SK-N-SH treated with all-trans-retinoic acid at 6 μM for 48 hours (cell line): ENCODE data around the gene ANO6.

ENCODE experiments used
- ATAC-seq: fragments of 200-7000 bp; cut with Tn5 transposase; 3 replicates; pipeline ENCODE4 v1.9.1; 2020; ENCODE audit warnings: mild to moderate bottlenecking, moderate library complexity
- ARNTL ChIP-seq: fragments of 450-650 bp; formaldehyde crosslinking; IDR thresholded peaks from 2 replicates; pipeline ENCODE4 v1.5.0; 2020; ENCODE audit warnings: low read depth, mild to moderate bottlenecking, moderate library complexity, borderline replicate concordance
- BACH2 ChIP-seq: fragments of 250-450 bp; sonication (Bioruptor Pico); IDR thresholded peaks from 2 replicates; pipeline ENCODE4 v1.9.0; 2021; ENCODE audit warnings: mild to moderate bottlenecking, borderline replicate concordance
- CREB5 ChIP-seq: fragments of 250-450 bp; sonication (Bioruptor Pico); IDR thresholded peaks from 2 replicates; pipeline ENCODE4 v1.5.1; 2020; ENCODE audit warnings: low read depth, mild to moderate bottlenecking, moderate library complexity
- CSRNP3 ChIP-seq: fragments of 250-450 bp; sonication (Bioruptor Pico); IDR thresholded peaks from 2 replicates; pipeline ENCODE4 v1.5.1; 2021; ENCODE audit warnings: mild to moderate bottlenecking, moderate library complexity
- ESRRG ChIP-seq: fragments of 250-450 bp; sonication (Bioruptor Pico); IDR thresholded peaks from 2 replicates; pipeline ENCODE4 v1.6.1; 2021; ENCODE audit warnings: mild to moderate bottlenecking
- ISL1 ChIP-seq: fragments of 250-450 bp; sonication (Bioruptor Pico); IDR thresholded peaks from 2 replicates; pipeline ENCODE4 v2.1.2; 2022; ENCODE audit warnings: mild to moderate bottlenecking, moderate library complexity
- PATZ1 ChIP-seq: fragments of 250-450 bp; sonication (Bioruptor Pico); IDR thresholded peaks from 2 replicates; pipeline ENCODE4 v1.8.0; 2020; ENCODE audit warnings: mild to moderate bottlenecking, moderate library complexity, borderline replicate concordance
- POU6F1 ChIP-seq: fragments of 250-450 bp; sonication (Bioruptor Pico); IDR thresholded peaks from 2 replicates; pipeline ENCODE4 v1.8.0; 2021; ENCODE audit warnings: low read depth, mild to moderate bottlenecking, moderate library complexity, borderline replicate concordance
- PPARA ChIP-seq: fragments of 250-450 bp; sonication (Bioruptor Pico); IDR thresholded peaks from 2 replicates; pipeline ENCODE4 v1.5.0; 2020; ENCODE audit warnings: mild to moderate bottlenecking, borderline replicate concordance
- RARB ChIP-seq: fragments of 250-450 bp; sonication (Bioruptor Pico); IDR thresholded peaks from 2 replicates; pipeline ENCODE4 v1.8.0; 2021; ENCODE audit warnings: mild to moderate bottlenecking, moderate library complexity
- SNAI2 ChIP-seq: fragments of 250-450 bp; sonication (Bioruptor Pico); IDR thresholded peaks from 2 replicates; pipeline ENCODE4 v1.5.0; 2020; ENCODE audit warnings: mild to moderate bottlenecking, moderate library complexity
- TCF4 ChIP-seq: fragments of 250-450 bp; sonication (Bioruptor Pico); IDR thresholded peaks from 2 replicates; pipeline ENCODE4 v1.8.0; 2021; ENCODE audit warnings: mild to moderate bottlenecking, moderate library complexity, borderline replicate concordance
- TSHZ2 ChIP-seq: fragments of 250-450 bp; sonication (Bioruptor Pico); IDR thresholded peaks from 2 replicates; pipeline ENCODE4 v1.5.0; 2020; ENCODE audit warnings: mild to moderate bottlenecking, moderate library complexity
- ZC3H10 ChIP-seq: fragments of 250-450 bp; sonication (Bioruptor Pico); IDR thresholded peaks from 2 replicates; pipeline ENCODE4 v1.5.1; 2021; ENCODE audit warnings: mild to moderate bottlenecking, moderate library complexity
- ZNF70 ChIP-seq: fragments of 450-650 bp; formaldehyde crosslinking; IDR thresholded peaks from 2 replicates; pipeline ENCODE4 v1.5.0; 2020; ENCODE audit warnings: mild to moderate bottlenecking, moderate library complexity
- ZNF8 ChIP-seq: fragments of 450-650 bp; formaldehyde crosslinking; IDR thresholded peaks from 2 replicates; pipeline ENCODE4 v1.5.0; 2020; ENCODE audit warnings: mild to moderate bottlenecking, moderate library complexity

ANO6 gene

GRCh38 chr12:45464699-45465098, 248.8 kb downstream of the ANO6 start (continued):
- TF ChIP-seq POU6F1 (CRISPR knock-in tag): no peak
- peak; percentile 33; the same call in 1 of the 2 replicates for TF ChIP-seq TCF4
- TF ChIP-seq BACH2: no peak
- TF ChIP-seq ZNF8 (CRISPR knock-in tag): no peak

GRCh38 chr12:45468751-45469615, 253.1 kb downstream of the ANO6 start:
- TF ChIP-seq CSRNP3 (no peak), ZC3H10 (CRISPR knock-in tag) (no peak), CREB5 (CRISPR knock-in tag) (no peak), BACH2 (no peak), PPARA (CRISPR knock-in tag) (no peak), SNAI2 (no peak), ISL1 (CRISPR knock-in tag) (no peak), ARNTL (no peak), PATZ1 (no peak), ZNF70 (no peak), TSHZ2 (CRISPR knock-in tag) (no peak)
- no peak for ATAC-seq

- no peak for TF ChIP-seq TSHZ2 (CRISPR knock-in tag)
- TF ChIP-seq ZNF8 (CRISPR knock-in tag): no peak
- no peak for TF ChIP-seq BACH2
- TF ChIP-seq PPARA (CRISPR knock-in tag): no peak
- no peak for TF ChIP-seq SNAI2
- ATAC-seq: no peak
These were observed 254.0 kb downstream of the ANO6 start for GRCh38 chr12:45469902-45470301.

- no peak for TF ChIP-seq BACH2
- no peak for TF ChIP-seq RARB (CRISPR knock-in tag)
- TF ChIP-seq CSRNP3: no peak
- TF ChIP-seq ESRRG: no peak
- TF ChIP-seq ARNTL: no peak
- ATAC-seq: no peak
These were observed 257.7 kb downstream of the ANO6 start for GRCh38 chr12:45473636-45474035.
